Uterus (tissue), 4 donors: ENCODE results near the gene RAPGEF2. TPM values are rescaled to one million over a fixed set of nuclear protein-coding genes. Genes with fewer than 3 reads are reported as not detected.
"Not testable (repeated sequence)": the region's sequence is repeated elsewhere in the genome, so short reads cannot be mapped to it uniquely, and the experiment has no call there.

ENCODE experiments used
- DNase-seq, 2 donors: peaks; one replicate each; pipeline ENCODE4 v3.0.0-alpha.2; 2019 to 2020
- H3K27ac ChIP-seq, 2 donors: fragments of 200-600 bp; sonication (generic); 1 replicate in 1 of 2; 2 replicates in 1 of 2; pipeline ENCODE4 v1.5.1; 2016 to 2018
- H3K27me3 ChIP-seq, 2 donors: fragments of 200-600 bp; sonication (generic); one replicate each; pipeline ENCODE4 v1.5.1; 2018 to 2019; ENCODE audit warnings: control low read depth in 1 of 2
- H3K36me3 ChIP-seq, 2 donors: fragments of 200-600 bp; sonication (generic); one replicate each; pipeline ENCODE4 v1.5.1; 2019; ENCODE audit warnings: control low read depth in 1 of 2
- H3K4me1 ChIP-seq, 2 donors: fragments of 200-600 bp; sonication (generic); one replicate each; pipeline ENCODE4 v1.5.1; 2018 to 2019; ENCODE audit warnings: control low read depth in 1 of 2
- H3K4me3 ChIP-seq, 2 donors: fragments of 200-600 bp; sonication (generic); 1 replicate in 1 of 2; 2 replicates in 1 of 2; pipeline ENCODE4 v1.5.1; 2018 to 2019; ENCODE audit warnings: mild to moderate bottlenecking in 1 of 2
- H3K9me3 ChIP-seq, 2 donors: fragments of 200-600 bp; sonication (generic); one replicate each; pipeline ENCODE4 v1.5.1; 2019; ENCODE audit warnings: control low read depth in 1 of 2
- CTCF ChIP-seq, 4 experiments: fragments of 200-600 bp in 2 of 4; fragments of 450-650 bp in 2 of 4; sonication (generic) in 2 of 4; IDR thresholded peaks; one replicate each; pipeline ENCODE4 v1.5.1; 2016 to 2019; ENCODE audit warnings: antibody characterized with exemption in 4 of 4, mild to moderate bottlenecking in 2 of 4, moderate library complexity in 1 of 4
- POLR2A ChIP-seq, 2 donors: fragments of 450-650 bp; IDR thresholded peaks; one replicate each; pipeline ENCODE4 v1.6.1; 2016; ENCODE audit warnings: antibody characterized with exemption in 2 of 2, mild to moderate bottlenecking in 1 of 2, moderate library complexity in 1 of 2
- intact Hi-C: fragments of 100-400 bp; cut with DNase I; formaldehyde crosslinking; loops from one replicate; pipeline ENCODE4 v1.15.1; 2023; ENCODE audit warnings: low total_unique reads
- total RNA-seq, 4 donors: library from RNA; depleted of rRNA in 3 of 4; stranded (reverse); fragments of >200 nt in 3 of 4; gene quantifications; one replicate each; pipeline versions ENCODE4 v1.1.0 to v1.2.4, GENCODE V29; 2014 to 2023
- donor health status: DM: yes; HTN: yes; CAD: no.

The RAPGEF2 gene
- total RNA-seq, 4 donors from 2014 or later, result 27.9 to 61.4 (median 40.5) TPM

GRCh38 chr4:159077702-159078495, 25.0 kb upstream of the RAPGEF2 start:
- Histone ChIP-seq H3K36me3 (no peaks in the 10 kb centered on the region), H3K27me3 (no peaks in the 10 kb centered on the region), H3K4me1 (no peaks in the 10 kb centered on the region), H3K9me3 (no peaks in the 10 kb centered on the region), H3K4me3 (no peak overlapping the region), H3K27ac (no peak overlapping the region)
- intact Hi-C loops, result no loop called here
- no peak for DNase-seq
- TF ChIP-seq CTCF (IDR thresholded peaks at IDR 0.05), result no peak
- TF ChIP-seq POLR2A (IDR thresholded peaks at IDR 0.05), result no peak

- intact Hi-C loops, result no loop called here
- no peaks in the 10 kb centered on the region for H3K9me3 ChIP-seq
- no peaks in the 10 kb centered on the region for H3K36me3 ChIP-seq
- no peak overlapping the region for H3K27ac ChIP-seq
- H3K4me1 ChIP-seq, result no peaks in the 10 kb centered on the region
- no peaks in the 10 kb centered on the region for H3K27me3 ChIP-seq
- H3K4me3 ChIP-seq, result no peak overlapping the region
- no peak for DNase-seq
- TF ChIP-seq POLR2A (IDR thresholded peaks at IDR 0.05) (no peak), CTCF (IDR thresholded peaks at IDR 0.05) (no peak)
Observed at GRCh38 chr4:159079074-159079473, 23.8 kb upstream of the RAPGEF2 start.

GRCh38 chr4:159086606-159087005, 16.3 kb upstream of the RAPGEF2 start:
- Histone ChIP-seq H3K27ac (no peak overlapping the region), H3K4me1 (no peaks in the 10 kb centered on the region), H3K9me3 (no peaks in the 10 kb centered on the region), H3K27me3 (no peaks in the 10 kb centered on the region), H3K4me3 (no peak overlapping the region), H3K36me3 (no peaks in the 10 kb centered on the region)
- TF ChIP-seq CTCF (IDR thresholded peaks at IDR 0.05) (no peak), POLR2A (IDR thresholded peaks at IDR 0.05) (no peak)
- no peak for DNase-seq
- intact Hi-C loops, result no loop called here

GRCh38 chr4:159090255-159090654, 12.6 kb upstream of the RAPGEF2 start:
- Histone ChIP-seq H3K4me3 (no peak overlapping the region), H3K36me3 (no peaks in the 10 kb centered on the region), H3K27me3 (no peaks in the 10 kb centered on the region), H3K4me1 (no peaks in the 10 kb centered on the region), H3K27ac (no peak overlapping the region), H3K9me3 (no peaks in the 10 kb centered on the region)
- no peak for DNase-seq
- intact Hi-C loops, result no loop called here
- TF ChIP-seq CTCF (IDR thresholded peaks at IDR 0.05) (no peak), POLR2A (IDR thresholded peaks at IDR 0.05) (no peak)

GRCh38 chr4:159094156-159094555, 8.7 kb upstream of the RAPGEF2 start:
- H3K36me3 ChIP-seq, H3K9me3 ChIP-seq, H3K27ac ChIP-seq, H3K27me3 ChIP-seq, H3K4me3 ChIP-seq, DNase-seq, intact Hi-C loops, H3K4me1 ChIP-seq: not testable (repeated sequence)
